GM12874 (cell line): ENCODE data around the gene USP7.

Experiments
- TF ChIP-seq, protein P1 (sequence below): IDR thresholded peaks from 2 replicates; pipeline ENCODE4 v1.5.1; 2011; ENCODE audit warnings: low read depth, mild to moderate bottlenecking, control low read depth, low read length, moderate library complexity; ENCODE audit not compliant: insufficient read depth

Gene USP7

DNA sequence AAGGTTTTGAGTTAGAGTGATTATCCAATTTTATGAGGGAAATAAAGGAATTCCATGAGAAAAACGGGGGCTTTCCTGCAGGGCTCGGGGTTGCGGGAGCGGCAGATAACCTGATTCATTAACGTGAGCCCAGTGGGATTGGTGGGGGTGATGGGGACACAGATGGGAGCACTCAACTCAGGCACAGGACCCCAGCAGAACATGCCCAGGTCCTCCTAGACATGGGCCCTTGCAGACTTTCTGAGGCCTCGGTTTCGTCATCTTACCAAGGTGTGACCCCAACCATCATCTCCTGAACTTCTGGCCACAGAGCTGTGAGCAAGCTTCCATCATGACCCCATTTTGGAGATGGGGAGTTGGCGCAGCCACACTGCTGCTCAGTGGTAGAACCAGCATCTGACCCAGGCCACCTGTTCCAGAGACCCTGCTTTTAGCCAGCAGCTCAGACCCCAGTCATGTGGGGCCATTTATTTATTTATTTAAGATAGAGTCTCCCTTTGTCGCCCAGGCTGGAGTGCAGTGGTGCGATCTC lies 117.2 kb downstream of the USP7 start:
- TF ChIP-seq, protein P1, sequence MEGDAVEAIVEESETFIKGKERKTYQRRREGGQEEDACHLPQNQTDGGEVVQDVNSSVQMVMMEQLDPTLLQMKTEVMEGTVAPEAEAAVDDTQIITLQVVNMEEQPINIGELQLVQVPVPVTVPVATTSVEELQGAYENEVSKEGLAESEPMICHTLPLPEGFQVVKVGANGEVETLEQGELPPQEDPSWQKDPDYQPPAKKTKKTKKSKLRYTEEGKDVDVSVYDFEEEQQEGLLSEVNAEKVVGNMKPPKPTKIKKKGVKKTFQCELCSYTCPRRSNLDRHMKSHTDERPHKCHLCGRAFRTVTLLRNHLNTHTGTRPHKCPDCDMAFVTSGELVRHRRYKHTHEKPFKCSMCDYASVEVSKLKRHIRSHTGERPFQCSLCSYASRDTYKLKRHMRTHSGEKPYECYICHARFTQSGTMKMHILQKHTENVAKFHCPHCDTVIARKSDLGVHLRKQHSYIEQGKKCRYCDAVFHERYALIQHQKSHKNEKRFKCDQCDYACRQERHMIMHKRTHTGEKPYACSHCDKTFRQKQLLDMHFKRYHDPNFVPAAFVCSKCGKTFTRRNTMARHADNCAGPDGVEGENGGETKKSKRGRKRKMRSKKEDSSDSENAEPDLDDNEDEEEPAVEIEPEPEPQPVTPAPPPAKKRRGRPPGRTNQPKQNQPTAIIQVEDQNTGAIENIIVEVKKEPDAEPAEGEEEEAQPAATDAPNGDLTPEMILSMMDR = no peak

GRCh38 chr16:8845699-8846298 lies 117.9 kb downstream of the USP7 start:
- TF ChIP-seq, protein P1 = no peak
